GM21515 (cell line): ENCODE results near the gene AS3MT.
A peak's percentile ranks its signal among the peaks of the same experiment; 100 is the strongest.
"Not testable (repeated sequence)": the region's sequence is repeated elsewhere in the genome, so short reads cannot be mapped to it uniquely, and the experiment has no call there.

ENCODE experiments used
- ATAC-seq: cut with Tn5 transposase; IDR thresholded peaks from one replicate; pipeline ENCODE4 v1.9.1; 2021; ENCODE audit not compliant: unreplicated experiment

Gene AS3MT

GRCh38 chr10:102855731-102856436 is 13.4 kb upstream of the AS3MT start:
- ATAC-seq = not testable (repeated sequence)

- no peak for ATAC-seq
These were observed 12.4 kb upstream of the AS3MT start for GRCh38 chr10:102856758-102857424.

GRCh38 chr10:102859911-102860310 is 9.4 kb upstream of the AS3MT start:
- no peak for ATAC-seq

GRCh38 chr10:102863660-102864059 is 5.6 kb upstream of the AS3MT start:
- no peak for ATAC-seq

DNA sequence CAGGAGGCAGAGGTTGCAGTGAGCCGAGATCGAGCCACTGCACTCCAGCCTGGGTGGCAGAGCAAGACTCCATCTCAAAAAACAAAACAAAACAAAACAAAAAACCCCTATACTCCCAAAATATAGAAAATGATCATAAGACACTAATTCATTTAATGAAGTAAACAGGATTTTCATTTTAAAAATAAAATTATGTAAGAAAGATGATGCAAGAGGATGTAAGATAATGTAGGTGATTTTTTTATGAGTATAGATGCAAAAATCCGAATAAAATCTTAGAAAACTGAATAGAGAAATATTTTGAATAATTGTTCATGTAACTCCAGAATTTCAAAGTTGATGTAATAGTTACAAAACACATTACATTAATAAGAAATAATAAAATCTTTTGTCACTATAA is 3.6 kb upstream of the AS3MT start:
- ATAC-seq = no peak

DNA sequence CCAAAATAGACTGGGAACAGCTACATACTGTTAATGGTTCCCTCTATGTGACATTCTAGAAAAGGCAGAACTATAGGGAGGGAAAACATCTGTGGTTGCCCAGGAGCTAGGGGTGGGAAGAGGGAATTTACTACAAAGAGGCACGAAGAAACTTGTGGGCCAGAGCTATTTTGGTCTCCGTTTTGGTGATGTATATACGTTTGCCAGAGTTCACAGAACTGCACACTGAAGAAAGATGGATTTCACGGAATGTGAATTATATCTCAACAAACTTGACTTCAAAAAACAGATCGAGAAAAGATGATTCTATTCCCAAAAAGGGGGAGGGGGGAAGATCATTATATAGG is 386 bp upstream of the AS3MT start:
- no peak for ATAC-seq

DNA sequence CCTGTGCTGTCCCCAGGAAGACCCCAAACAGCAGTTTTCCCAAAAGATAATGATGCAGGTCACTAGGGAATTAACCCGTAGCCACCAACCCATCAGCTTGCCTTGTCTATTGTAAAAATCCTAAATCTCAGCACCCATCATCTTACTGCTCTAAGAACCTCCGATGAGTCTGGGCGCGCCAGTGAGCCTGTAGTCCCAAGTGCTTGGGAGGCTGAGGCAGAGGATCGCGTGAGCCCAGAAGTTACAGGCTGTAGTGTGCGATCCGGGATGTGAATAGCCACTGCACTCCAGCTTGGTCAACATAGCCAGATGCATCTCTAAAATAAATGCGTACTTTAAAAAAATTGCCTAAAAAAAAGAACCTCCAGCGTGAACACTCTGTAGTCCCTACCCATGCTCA is 951 bp downstream of the AS3MT start:
- no peak for ATAC-seq

DNA sequence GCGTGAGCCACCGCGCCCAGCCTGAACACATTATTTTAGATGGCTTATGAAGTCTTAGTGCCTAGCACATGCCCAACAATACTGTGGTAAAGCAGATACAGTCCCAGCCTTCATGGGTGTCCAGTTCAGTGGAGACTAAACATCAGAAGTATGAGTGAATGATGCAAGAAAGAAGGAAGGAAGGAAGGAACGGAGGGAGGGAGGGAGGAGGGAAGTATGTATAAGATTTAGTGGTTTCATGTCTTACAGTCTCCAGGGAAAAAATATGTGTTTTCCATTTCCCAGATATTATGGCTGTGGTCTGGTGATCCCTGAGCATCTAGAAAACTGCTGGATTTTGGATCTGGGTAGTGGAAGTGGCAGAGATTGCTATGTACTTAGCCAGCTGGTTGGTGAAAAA is 2.9 kb downstream of the AS3MT start:
- no peak for ATAC-seq

GRCh38 chr10:102876747-102877153 is 7.5 kb downstream of the AS3MT start:
- ATAC-seq = no peak

DNA sequence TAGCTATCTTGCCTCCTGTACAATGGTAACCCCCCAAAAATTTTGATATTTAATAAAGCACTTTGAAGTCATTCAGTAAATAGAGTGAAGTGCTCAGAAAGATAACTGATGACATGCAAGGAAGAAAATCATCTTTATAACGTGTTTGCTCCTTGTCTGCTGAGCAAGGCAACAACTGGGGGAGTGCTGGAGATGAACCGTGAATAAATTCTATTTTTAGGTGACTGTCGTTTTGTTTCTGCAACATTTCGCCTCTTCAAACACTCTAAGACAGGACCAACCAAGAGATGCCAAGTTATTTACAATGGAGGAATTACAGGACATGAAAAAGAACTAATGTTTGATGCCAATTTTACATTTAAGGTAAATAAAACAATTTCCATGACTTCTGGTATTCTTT is 9.4 kb downstream of the AS3MT start:
- ATAC-seq = no peak

GRCh38 chr10:102880256-102880655 is 11.0 kb downstream of the AS3MT start:
- no peak for ATAC-seq

DNA sequence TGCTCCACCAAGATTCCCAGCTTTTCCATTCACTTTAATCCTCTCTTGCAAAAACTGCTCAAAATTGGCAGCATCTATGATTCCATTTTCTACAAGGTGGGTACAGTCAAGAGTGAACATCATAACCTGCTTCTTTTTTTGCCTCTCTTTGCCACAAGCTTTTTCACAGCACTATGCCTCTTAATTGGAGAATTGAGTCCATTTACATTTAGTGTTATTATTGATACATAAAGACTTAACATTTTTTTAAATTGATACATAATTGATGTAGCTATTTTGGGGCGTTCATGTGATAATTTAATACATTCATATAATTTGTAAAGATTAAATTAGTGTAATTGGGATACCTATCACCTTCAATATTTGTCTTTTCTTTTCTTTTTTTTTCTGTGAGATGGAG is 18.8 kb downstream of the AS3MT start:
- no peak for ATAC-seq

DNA sequence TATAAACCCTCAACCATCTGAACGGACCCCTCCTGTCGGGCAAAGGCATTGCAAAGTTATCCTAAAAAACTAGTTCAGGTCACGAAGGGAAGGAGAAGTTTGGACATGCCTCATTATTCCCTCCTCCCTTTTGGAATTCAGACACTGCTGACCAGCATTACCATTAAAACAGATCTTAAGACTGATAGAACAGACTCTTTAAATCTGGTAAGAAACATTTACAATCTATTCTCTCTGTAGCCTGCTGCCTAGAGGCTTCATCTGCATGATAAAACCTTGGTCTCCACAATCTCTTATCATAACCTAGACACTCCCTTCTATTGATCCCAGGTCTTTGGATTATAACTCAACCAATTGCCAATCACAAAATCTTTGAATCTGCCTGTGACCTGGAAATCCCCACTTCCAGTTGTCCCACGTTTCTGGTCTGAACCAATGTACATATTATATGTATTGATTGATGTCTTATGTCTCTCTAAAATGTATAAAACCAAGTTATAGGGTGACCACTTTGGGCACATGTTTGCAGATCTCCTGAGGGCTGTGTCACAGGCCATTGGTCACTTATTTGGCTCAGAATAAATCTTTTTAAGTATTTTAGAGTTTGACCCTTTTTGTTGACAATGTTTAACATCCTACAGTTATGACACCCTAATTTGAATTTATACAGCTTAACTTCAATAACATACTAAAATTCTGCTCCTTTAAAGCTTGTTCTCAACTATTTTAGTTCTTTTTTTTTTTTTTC is 25.4 kb downstream of the AS3MT start:
- ATAC-seq = no peak

DNA sequence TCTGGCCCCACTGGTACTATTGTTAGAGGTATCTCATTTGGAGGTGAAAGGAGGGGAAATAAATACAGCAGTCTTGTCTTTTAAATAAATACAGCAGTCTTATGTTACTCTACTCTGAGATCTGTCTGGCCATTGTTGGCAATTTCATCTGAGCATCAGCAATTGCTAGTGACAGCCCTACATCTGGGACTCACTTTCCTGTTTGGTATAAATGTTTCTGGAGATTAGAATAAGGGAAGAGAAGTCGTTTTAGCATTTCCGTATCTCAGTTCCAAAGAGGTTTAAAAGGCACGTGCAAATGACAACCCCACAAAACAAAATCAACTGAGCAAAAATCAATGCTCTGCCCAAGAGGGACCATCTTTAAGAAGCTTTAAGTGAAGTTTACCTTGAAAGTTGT is 30.7 kb downstream of the AS3MT start:
- ATAC-seq = no peak

DNA sequence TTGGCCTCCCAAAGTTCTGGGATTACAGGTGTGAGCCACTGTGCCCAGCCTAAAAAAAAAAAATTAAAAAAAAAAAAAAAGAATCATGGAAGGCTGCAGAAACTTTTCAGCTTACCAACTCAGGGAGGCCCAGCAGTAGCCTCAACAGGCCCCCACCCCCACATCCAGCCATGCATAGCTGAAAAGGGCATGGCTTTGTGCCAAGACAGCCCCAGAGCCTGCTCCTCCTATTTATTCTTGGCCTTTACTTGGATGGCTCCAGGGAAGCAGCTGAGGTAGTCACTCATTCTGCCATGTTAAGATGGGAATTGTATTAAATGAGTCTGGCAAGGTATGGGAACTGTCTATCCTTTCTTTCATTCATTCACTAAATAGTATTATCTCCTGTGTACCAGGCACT is 35.1 kb downstream of the AS3MT start:
- ATAC-seq = no peak

DNA sequence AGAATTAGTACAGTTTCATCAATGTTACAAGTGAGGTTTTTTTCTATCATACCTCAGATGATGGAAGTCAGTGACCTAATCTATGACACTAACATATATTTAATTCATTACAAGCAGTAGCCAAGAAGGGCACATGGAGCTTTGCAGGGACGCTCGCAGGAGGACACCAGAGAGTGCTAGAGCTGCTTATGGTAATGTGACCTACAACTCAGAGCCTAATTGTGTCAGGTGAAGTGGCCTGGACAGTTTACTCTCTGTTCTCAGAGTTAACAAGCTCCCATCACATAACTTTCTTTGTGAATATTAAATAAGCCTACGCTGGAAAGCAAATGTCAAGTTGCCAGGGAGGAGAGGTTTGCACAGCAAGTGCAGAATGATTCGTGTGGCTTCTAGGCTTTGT is 37.2 kb downstream of the AS3MT start:
- ATAC-seq = no peak

DNA sequence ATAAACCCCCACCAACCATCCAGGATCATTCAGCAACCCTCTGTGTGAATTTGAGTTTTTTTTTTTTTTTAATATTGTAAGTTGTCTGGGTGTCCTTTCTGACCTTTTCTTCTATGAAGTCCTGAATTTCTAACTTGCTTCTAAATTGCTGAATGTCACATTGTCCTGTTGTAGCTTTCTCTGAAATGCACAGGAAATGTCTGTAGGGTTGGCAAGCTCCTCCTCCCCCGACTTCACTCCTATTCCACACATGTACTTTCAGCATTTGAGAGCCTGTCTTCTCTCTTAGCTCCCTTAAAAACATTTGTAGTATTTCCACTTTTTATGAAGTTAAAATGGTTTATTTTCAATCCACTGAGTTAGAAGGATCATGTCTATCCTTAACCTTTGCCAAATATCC is 45.5 kb downstream of the AS3MT start:
- ATAC-seq = no peak

- no peak for ATAC-seq
These were observed 46.9 kb downstream of the AS3MT start for GRCh38 chr10:102916173-102916572.

DNA sequence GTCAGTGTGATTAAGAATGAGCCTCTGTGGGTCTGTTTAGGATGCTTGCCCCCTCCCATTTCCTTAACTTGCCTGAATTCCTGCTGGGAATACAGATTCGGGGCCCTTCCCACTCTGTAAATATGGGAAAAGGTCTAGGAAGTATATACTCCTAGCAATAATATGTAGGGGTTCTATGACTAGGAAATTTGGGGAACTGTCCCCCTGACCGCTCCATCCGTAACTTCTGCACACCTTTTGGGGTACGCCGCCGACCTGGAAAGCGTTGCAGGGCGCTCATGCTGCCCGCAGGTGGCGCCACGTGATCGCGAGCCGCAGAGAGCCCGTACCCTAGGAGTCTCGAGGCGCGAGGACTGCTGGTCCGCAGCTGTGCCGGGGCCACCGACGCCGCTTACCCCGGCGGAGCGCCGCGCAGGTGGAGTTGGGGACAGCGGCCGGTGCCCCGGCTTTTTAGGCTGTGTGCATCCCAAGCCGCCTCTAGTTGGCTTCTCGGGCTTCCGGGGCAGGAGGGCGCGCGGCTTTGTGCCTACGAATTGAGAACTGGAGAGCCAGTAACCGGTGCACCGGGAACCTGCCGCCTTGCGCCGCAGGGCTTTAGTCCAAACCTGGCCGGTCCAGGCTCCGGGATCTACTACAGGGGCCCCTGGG is 48.2 kb downstream of the AS3MT start:
- ATAC-seq = peak; percentile 39

GRCh38 chr10:102917962-102918816 is 48.9 kb downstream of the AS3MT start, which contains the start of gene CNNM2:
Gene CNNM2, plus strand, starts transcription at chr10:102918294. Its CDS starts 187 bp downstream, at chr10:102918481.
- peak; percentile 85 for ATAC-seq

DNA sequence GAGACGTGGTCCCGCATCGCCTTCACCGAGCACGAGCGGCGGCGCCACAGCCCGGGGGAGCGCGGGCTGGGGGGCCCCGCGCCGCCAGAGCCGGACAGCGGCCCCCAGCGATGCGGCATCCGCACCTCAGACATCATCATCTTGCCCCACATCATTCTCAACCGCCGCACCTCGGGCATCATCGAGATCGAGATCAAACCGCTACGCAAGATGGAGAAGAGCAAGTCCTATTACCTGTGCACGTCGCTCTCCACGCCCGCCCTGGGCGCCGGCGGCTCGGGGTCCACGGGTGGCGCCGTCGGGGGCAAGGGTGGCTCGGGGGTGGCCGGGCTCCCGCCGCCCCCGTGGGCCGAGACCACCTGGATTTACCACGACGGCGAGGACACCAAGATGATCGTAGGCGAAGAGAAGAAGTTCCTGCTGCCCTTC is 49.6 kb downstream of the AS3MT start:
- no peak for ATAC-seq
